H1 (cell line): ENCODE results near the gene GPR18. TPM values are rescaled to one million over a fixed set of nuclear protein-coding genes. Genes with fewer than 3 reads are reported as not detected.

Source experiments
- CTCF ChIA-PET: fragments of 300-600 bp; sonication (Branson Sonifier 250); formaldehyde crosslinking; loops from one replicate; lab custom pipeline; 2021; ENCODE audit not compliant: partially characterized antibody; lab: Charles Lee
- POLR2A ChIA-PET: fragments of 300-600 bp; sonication (Branson Sonifier 250); formaldehyde crosslinking; loops from one replicate; lab custom pipeline; 2021; ENCODE audit warnings: inconsistent platforms; ENCODE audit not compliant: partially characterized antibody; lab: Charles Lee
- DNase-seq, 2 experiments: peaks; one replicate each; pipeline versions ENCODE4 v3.0.0 to v3.0.0-alpha.2; 2010 to 2022; ENCODE audit warnings: low spot score in 2 of 2, low read depth in 1 of 2, mixed read lengths in 1 of 2
- FAIRE-seq: peaks from 2 replicates; lab custom pipeline; 2011; peaks lifted over from hg19 to GRCh38; lab: Jason Lieb, UNC
- H2AFZ ChIP-seq: 2 replicates; pipeline ENCODE4 v1.8.1; 2012; ENCODE audit warnings: low read length, inconsistent platforms
- H2AK5ac ChIP-seq: 2 replicates; pipeline ENCODE4 v1.6.1; 2013; ENCODE audit warnings: low read depth, low read length
- H2BK120ac ChIP-seq: replicated peaks from 2 replicates; pipeline ENCODE3; 2013; ENCODE audit warnings: low read depth, low read length, inconsistent platforms
- H2BK12ac ChIP-seq: 2 replicates; pipeline ENCODE4 v1.6.1; 2013; ENCODE audit warnings: low read depth, low read length
- H2BK15ac ChIP-seq: 2 replicates; pipeline ENCODE4 v1.6.1; 2013; ENCODE audit warnings: low read length
- H2BK20ac ChIP-seq: 2 replicates; pipeline ENCODE4 v1.6.1; 2013; ENCODE audit warnings: low read length
- H2BK5ac ChIP-seq: 2 replicates; pipeline ENCODE4 v1.6.1; 2013; ENCODE audit warnings: low read depth, low read length
- H3K14ac ChIP-seq: 2 replicates; pipeline ENCODE4 v1.6.1; 2013; ENCODE audit warnings: inconsistent platforms; ENCODE audit not compliant: insufficient read length
- H3K18ac ChIP-seq: 2 replicates; pipeline ENCODE4 v1.6.1; 2013; ENCODE audit warnings: low read length; ENCODE audit errors: extremely low read depth
- H3K23ac ChIP-seq: 2 replicates; pipeline ENCODE4 v1.6.1; 2013; ENCODE audit warnings: inconsistent platforms; ENCODE audit not compliant: insufficient read length
- H3K23me2 ChIP-seq: 2 replicates; pipeline ENCODE4 v1.6.1; 2013; ENCODE audit warnings: low read depth, low read length
- H3K27ac ChIP-seq: 2 replicates; pipeline ENCODE4 v1.6.1; 2011; ENCODE audit warnings: low read depth, low read length, inconsistent platforms
- H3K27me3 ChIP-seq, 4 experiments: replicated peaks in 1 of 4; 1 replicate in 1 of 4; 2 replicates in 3 of 4; pipeline versions ENCODE4 v1.6.1 to v1.8.1; 2011 to 2013; ENCODE audit warnings: low read length in 3 of 4, mild to moderate bottlenecking in 3 of 4, inconsistent platforms in 2 of 4, mixed read lengths in 2 of 4, moderate library complexity in 1 of 4; ENCODE audit not compliant: control insufficient read depth in 3 of 4, insufficient read depth in 3 of 4; ENCODE audit errors: extremely low read depth in 1 of 4
- H3K36me3 ChIP-seq, 4 experiments: 2 replicates each; pipeline versions ENCODE4 v1.6.1 to v1.8.1; 2011 to 2013; ENCODE audit warnings: mild to moderate bottlenecking in 4 of 4, low read length in 3 of 4, moderate library complexity in 2 of 4, control low read depth in 1 of 4, inconsistent platforms in 1 of 4; ENCODE audit not compliant: insufficient read depth in 4 of 4, control insufficient read depth in 2 of 4
- H3K4ac ChIP-seq: replicated peaks from 2 replicates; pipeline ENCODE3; 2013; ENCODE audit warnings: low read length, low read depth, mixed read lengths, inconsistent platforms; ENCODE audit not compliant: insufficient read length
- H3K4me1 ChIP-seq, 4 experiments: replicated peaks in 1 of 4; 1 replicate in 1 of 4; 2 replicates in 3 of 4; pipeline versions ENCODE4 v1.6.1 to v1.8.1; 2011 to 2013; ENCODE audit warnings: low read length in 3 of 4, inconsistent platforms in 2 of 4, mixed read lengths in 1 of 4; ENCODE audit not compliant: insufficient read depth in 4 of 4, control insufficient read depth in 3 of 4
- H3K4me2 ChIP-seq, 2 experiments: 2 replicates each; pipeline versions ENCODE4 v1.6.1 to v1.8.1; 2011 to 2013; ENCODE audit warnings: low read depth in 2 of 2, low read length in 2 of 2, control low read depth in 1 of 2, inconsistent platforms in 1 of 2, mild to moderate bottlenecking in 1 of 2; ENCODE audit not compliant: insufficient read depth in 1 of 2
- H3K4me3 ChIP-seq, 4 experiments: fragments of 200-600, 300-600 bp in 1 of 4; sonication (generic), shearing (Covaris generic), sonication (Bioruptor Twin) in 1 of 4; 2 replicates each; pipeline versions ENCODE4 v1.5.1 to v1.8.1; 2011 to 2016; ENCODE audit warnings: low read length in 4 of 4, low read depth in 3 of 4, control low read depth in 2 of 4, inconsistent platforms in 2 of 4, mild to moderate bottlenecking in 2 of 4, mixed read lengths in 1 of 4, moderate library complexity in 1 of 4; ENCODE audit not compliant: insufficient read depth in 2 of 4; ENCODE audit errors: extremely low read depth in 1 of 4
- H3K56ac ChIP-seq: replicated peaks from 2 replicates; pipeline ENCODE3; 2013; ENCODE audit warnings: low read depth, mild to moderate bottlenecking, mixed read lengths, low read length, inconsistent platforms; ENCODE audit not compliant: insufficient read length
- H3K79me1 ChIP-seq: 2 replicates; pipeline ENCODE4 v1.6.1; 2013; ENCODE audit warnings: low read depth, low read length, control low read depth
- H3K79me2 ChIP-seq, 2 experiments: 2 replicates each; pipeline versions ENCODE4 v1.6.1 to v1.8.1; 2012 to 2013; ENCODE audit warnings: low read length in 2 of 2, mild to moderate bottlenecking in 2 of 2, inconsistent platforms in 1 of 2; ENCODE audit not compliant: insufficient read depth in 2 of 2, control insufficient read depth in 1 of 2
- H3K9ac ChIP-seq, 4 experiments: replicated peaks in 1 of 4; 1 replicate in 1 of 4; 2 replicates in 3 of 4; pipeline versions ENCODE4 v1.6.1 to v1.8.1; 2011 to 2013; ENCODE audit warnings: low read depth in 3 of 4, low read length in 3 of 4, control low read depth in 2 of 4, mild to moderate bottlenecking in 2 of 4, moderate library complexity in 2 of 4, inconsistent platforms in 1 of 4; ENCODE audit errors: extremely low read depth in 1 of 4
- H3K9me3 ChIP-seq, 2 experiments: 2 replicates each; pipeline versions ENCODE4 v1.6.1 to v1.8.1; 2012 to 2013; ENCODE audit warnings: mild to moderate bottlenecking in 2 of 2, moderate library complexity in 2 of 2, control low read depth in 1 of 2, inconsistent platforms in 1 of 2, low read depth in 1 of 2, low read length in 1 of 2, mixed read lengths in 1 of 2; ENCODE audit not compliant: insufficient read depth in 2 of 2
- H4K20me1 ChIP-seq, 2 experiments: replicated peaks in 1 of 2; 2 replicates each; pipeline versions ENCODE3 to v1.8.1; 2011 to 2013; ENCODE audit warnings: inconsistent platforms in 2 of 2, low read length in 2 of 2, mild to moderate bottlenecking in 1 of 2; ENCODE audit not compliant: insufficient read depth in 2 of 2, control insufficient read depth in 1 of 2
- H4K5ac ChIP-seq: 2 replicates; pipeline ENCODE4 v1.6.1; 2013; ENCODE audit warnings: low read length, low read depth, mixed read lengths, inconsistent platforms; ENCODE audit not compliant: insufficient read length
- H4K8ac ChIP-seq: 2 replicates; pipeline ENCODE4 v1.8.0; 2013; ENCODE audit warnings: mild to moderate bottlenecking, moderate library complexity, low read length, inconsistent platforms; ENCODE audit not compliant: insufficient read depth; ENCODE audit errors: extremely low read depth
- H4K91ac ChIP-seq: replicated peaks from 2 replicates; pipeline ENCODE3; 2013; ENCODE audit warnings: low read length, mixed read lengths, inconsistent platforms; ENCODE audit not compliant: insufficient read length
- BRCA1 ChIP-seq: IDR thresholded peaks from 2 replicates; pipeline ENCODE4 v1.6.1; 2012; ENCODE audit warnings: low read depth, low read length, improper control_type of control experiment
- CHD2 ChIP-seq: IDR thresholded peaks from 2 replicates; pipeline ENCODE4 v1.6.1; 2012; ENCODE audit warnings: low read length, improper control_type of control experiment
- EGR1 ChIP-seq: IDR thresholded peaks from 2 replicates; pipeline ENCODE4 v1.6.1; 2011; ENCODE audit warnings: low read depth, low read length, borderline replicate concordance
- EZH2 ChIP-seq: fragments of 200-600 bp; sonication (generic); IDR thresholded peaks from 2 replicates; pipeline ENCODE4 v1.7.1; 2012; ENCODE audit warnings: low read depth, mild to moderate bottlenecking, moderate library complexity, low read length, inconsistent platforms; ENCODE audit not compliant: severe bottlenecking
- HDAC2 ChIP-seq, 2 experiments: fragments of 300-600 bp in 1 of 2; sonication (generic) in 1 of 2; IDR thresholded peaks; 2 replicates each; pipeline ENCODE4 v1.6.1; 2011 to 2012; ENCODE audit warnings: low read depth in 2 of 2, low read length in 2 of 2, mild to moderate bottlenecking in 2 of 2, moderate library complexity in 2 of 2, borderline replicate concordance in 1 of 2, inconsistent platforms in 1 of 2
- JUN ChIP-seq: IDR thresholded peaks from 2 replicates; pipeline ENCODE4 v1.6.1; 2011; ENCODE audit warnings: low read depth, mild to moderate bottlenecking, improper control_type of control experiment, low read length
- MAFK ChIP-seq: IDR thresholded peaks from 2 replicates; pipeline ENCODE4 v1.6.1; 2012; ENCODE audit warnings: low read depth, mild to moderate bottlenecking, improper control_type of control experiment, low read length
- NANOG ChIP-seq: IDR thresholded peaks from 2 replicates; pipeline ENCODE4 v1.6.1; 2011; ENCODE audit warnings: low read length, low read depth, mild to moderate bottlenecking, inconsistent platforms; ENCODE audit not compliant: insufficient read depth, poor library complexity, severe bottlenecking
- NRF1 ChIP-seq: IDR thresholded peaks from 2 replicates; pipeline ENCODE4 v1.6.1; 2011; ENCODE audit warnings: mild to moderate bottlenecking, low read depth, low read length, improper control_type of control experiment
- POLR2A ChIP-seq, 2 experiments: IDR thresholded peaks; 1 replicate in 1 of 2; 2 replicates in 1 of 2; pipeline ENCODE4 v1.6.1; 2011; ENCODE audit warnings: low read depth in 2 of 2, low read length in 2 of 2, mild to moderate bottlenecking in 2 of 2; ENCODE audit errors: control extremely low read depth in 1 of 2
- POLR2AphosphoS5 ChIP-seq: IDR thresholded peaks from 2 replicates; pipeline ENCODE4 v1.6.1; 2011; ENCODE audit warnings: low read depth, low read length
- SAP30 ChIP-seq: fragments of 300-600 bp; sonication (generic); IDR thresholded peaks from 2 replicates; pipeline ENCODE4 v1.7.1; 2012; ENCODE audit warnings: low read length, moderate library complexity, mild to moderate bottlenecking, inconsistent platforms; ENCODE audit not compliant: insufficient read depth, insufficient replicate concordance
- SIN3A ChIP-seq, 2 experiments: IDR thresholded peaks in 1 of 2; conservative IDR thresholded peaks in 1 of 2; 2 replicates each; pipeline ENCODE4 v1.6.1; 2011 to 2012; ENCODE audit warnings: low read length in 2 of 2, improper control_type of control experiment in 1 of 2, low read depth in 1 of 2, mild to moderate bottlenecking in 1 of 2
- TEAD4 ChIP-seq: IDR thresholded peaks from 2 replicates; pipeline ENCODE4 v1.6.1; 2012; ENCODE audit warnings: low read depth, low read length, inconsistent platforms, mixed read lengths
- WGBS, 2 experiments: shearing (Covaris generic) in 1 of 2; methylation state at CpG; one replicate each; pipeline versions ENCODE4 v1.1.6 to v1.1.7; 2013 to 2015; ENCODE audit warnings: low lambda C conversion rate in 2 of 2, mixed read lengths in 2 of 2, inconsistent platforms in 1 of 2, low coverage in 1 of 2, missing lambda C conversion rate in 1 of 2; ENCODE audit not compliant: insufficient replicate concordance in 2 of 2, insufficient coverage in 1 of 2, insufficient read length in 1 of 2; ENCODE audit errors: extremely low coverage in 1 of 2, missing lambda C conversion rate in 1 of 2; 5-methylcytosine and 5-hydroxymethylcytosine counted together
- polyA plus RNA-seq, 7 experiments: library from polyadenylated mRNA; depleted of rRNA in 3 of 7; stranded (reverse) in 5 of 7; unstranded in 2 of 7; fragments of >200 nt in 5 of 7; fragments of 200-250 nt in 2 of 7; gene quantifications; 1 replicate in 5 of 7; 2 replicates in 1 of 7; 4 replicates in 1 of 7; pipeline versions ENCODE4 v1.2.1 to v1.2.3, GENCODE V29; 2011 to 2013; ENCODE audit warnings: missing spikeins in 2 of 7, mixed read lengths in 2 of 7
- total RNA-seq: library from RNA; stranded (reverse); fragmentation: NEBNext Ultra II Directional; extraction: Animal tissue kit (Norgen Biotek cat#: 25700); gene quantifications from 2 replicates; pipeline ENCODE4 v1.2.1, GENCODE V29; 2021

Gene GPR18
- total and polyA plus RNA-seq, 2 of the 8 experiments (the other 6 are each of a cell fraction or from before 2014, with no cell fraction given): not detected

GRCh38 chr13:99255271-99255670 is 2.9 kb downstream of the GPR18 start:
- H3K4me2 ChIP-seq: no peak overlapping the region
- H3K18ac ChIP-seq: no peak overlapping the region
- peaks cover 0 to 4% (median 2%) of the 10 kb centered on the region in 4 experiments; a peak in 2 of 7 replicates for H3K4me1 ChIP-seq
- H3K23me2 ChIP-seq: no peaks in the 10 kb centered on the region
- no peak overlapping the region for H2AFZ ChIP-seq
- WGBS, 2 experiments: 92% methylated on average over 10 of the region's 10 CpGs; no CpG with 5 or more reads in 1 of the 2 experiments
- no peak overlapping the region for H4K5ac ChIP-seq
- H4K20me1 ChIP-seq: peaks cover 0 to 6% of the 10 kb centered on the region in 2 experiments
- no peak overlapping the region for H2BK12ac ChIP-seq
- peaks cover 0 to 4% (median 1%) of the 10 kb centered on the region in 4 experiments; a peak in 1 of 8 replicates for H3K36me3 ChIP-seq
- no peak overlapping the region for H2BK15ac ChIP-seq
- ChIA-PET POLR2A (interaction anchor here (1.0 to 2.1 kb wide), 3 partner anchors 10 to 56 kb away, joined by 4 to 20 read pairs (median 5); partner anchors contain the start of gene UBAC2), CTCF (interaction anchor here (0.6 to 4.7 kb wide), 6 partner anchors 10 to 277 kb away, joined by 3 to 34 read pairs (median 4); no protein-coding TSS in a partner anchor)
- DNase-seq: no peak
- no peak overlapping the region for H3K23ac ChIP-seq
- H3K56ac ChIP-seq: no peak overlapping the region
- no peak overlapping the region for H2BK120ac ChIP-seq
- H3K27me3 ChIP-seq: no peaks in the 10 kb centered on the region
- H3K4ac ChIP-seq: no peak overlapping the region
- H4K8ac ChIP-seq: no peak overlapping the region
- H3K14ac ChIP-seq: no peak overlapping the region
- no peaks in the 10 kb centered on the region for H3K9me3 ChIP-seq
- H2AK5ac ChIP-seq: no peak overlapping the region
- H3K9ac ChIP-seq: no peak overlapping the region
- H4K91ac ChIP-seq: no peak overlapping the region
- FAIRE-seq: no peak
- no peak overlapping the region for H2BK5ac ChIP-seq
- H3K4me3 ChIP-seq: no peak overlapping the region
- no peaks in the 10 kb centered on the region; a peak in 1 of 4 replicates for H3K79me2 ChIP-seq
- H3K27ac ChIP-seq: no peak overlapping the region
- H2BK20ac ChIP-seq: no peak overlapping the region
- H3K79me1 ChIP-seq: no peaks in the 10 kb centered on the region; the same call in 1 of the 2 replicates
- TF ChIP-seq TEAD4 (no peak), EZH2 (no peak), POLR2A (IDR thresholded peaks at IDR 0.05; ENCODE audit: control extremely low read depth in 1 of 2, low read depth in 2 of 2, low read length in 2 of 2) (no peak), CHD2 (no peak), BRCA1 (no peak), HDAC2 (IDR thresholded peaks at IDR 0.05; ENCODE audit: borderline replicate concordance in 1 of 2, low read depth in 2 of 2, low read length in 2 of 2) (no peak), NANOG (no peak), EGR1 (no peak), MAFK (no peak), SAP30 (no peak), SIN3A (conservative IDR thresholded peaks at IDR 0.05 in 1 of 2, IDR thresholded peaks at IDR 0.05 in 1 of 2; ENCODE audit: low read depth in 1 of 2, low read length in 2 of 2) (no peak), JUN (no peak), NRF1 (no peak), POLR2AphosphoS5 (no peak)
